ENCODE measurements around the gene PDCD2. TPM values are rescaled to one million over a fixed set of nuclear protein-coding genes. Genes with fewer than 3 reads are reported as not detected.

Gene PDCD2
- polyA plus RNA-seq, 1 donor (not counting 4 experiments of a cell fraction or from before 2014, with no cell fraction given), result 103 TPM

- Histone ChIP-seq H3K36me3 (ENCODE audit: control insufficient read depth in 2 of 2, extremely low read depth in 1 of 2, insufficient read depth in 2 of 2, low read length in 2 of 2) (peaks cover 12 to 16% of the 10 kb centered on the region in 2 experiments), H3K27me3 (ENCODE audit: control insufficient read depth, extremely low read depth, insufficient read depth, low read length) (no peaks in the 10 kb centered on the region), H3K9me3 (ENCODE audit: control insufficient read depth, low read depth, low read length) (no peaks in the 10 kb centered on the region), H3K9ac (ENCODE audit: control insufficient read depth, extremely low read depth, insufficient read depth, low read length) (peak overlapping the region; percentile 88), H3K4me2 (ENCODE audit: control insufficient read depth, extremely low read depth, insufficient read depth, low read depth, low read length) (peak overlapping the region; percentile 75), H3K9me1 (ENCODE audit: control insufficient read depth, extremely low read depth, insufficient read depth, low read length) (no peaks in the 10 kb centered on the region), H4K20me1 (ENCODE audit: control insufficient read depth, extremely low read depth, insufficient read depth, low read length) (no peaks in the 10 kb centered on the region), H3K27ac (ENCODE audit: control insufficient read depth, insufficient read depth, low read length) (peak overlapping the region; percentile 66), H3K4me3 (ENCODE audit: control insufficient read depth in 2 of 3, extremely low read depth in 1 of 3, insufficient read depth in 2 of 3, low read depth in 1 of 3, low read length in 3 of 3) (peak overlapping the region; percentile 88 to 98 (median 91)), H3K79me2 (ENCODE audit: control insufficient read depth, insufficient read depth, low read length) (peaks cover 30% of the 10 kb centered on the region), H3K4me1 (ENCODE audit: control insufficient read depth, extremely low read depth, insufficient read depth, low read length) (peaks cover 7% of the 10 kb centered on the region), H2AFZ (ENCODE audit: control insufficient read depth, low read length) (peak overlapping the region; percentile 80)
- dilution Hi-C loops (cut with MboI; ENCODE audit: extremely low pct_ligation_motif_present, low sequenced_read_pairs), result no loop called here
- TF ChIP-seq CTCF (optimal IDR thresholded peaks at IDR 0.05 in 1 of 3, IDR thresholded peaks at IDR 0.05 in 1 of 3, conservative IDR thresholded peaks at IDR 0.05 in 1 of 3; ENCODE audit: extremely low read depth in 1 of 3, insufficient read depth in 2 of 3, low read length in 3 of 3), result no peak
- no peak for TF ChIP-seq EZH2 (IDR thresholded peaks at IDR 0.05; ENCODE audit: low read length)
- no peak for DNase-seq (ENCODE audit: low read depth, low spot score)
- FAIRE-seq, result no peak
Measured at GRCh38 chr6:170583756-170584180, 669 bp downstream of the PDCD2 start.

GRCh38 chr6:170578909-170579308 is 5.5 kb downstream of the PDCD2 start:
- no peak for FAIRE-seq
- Histone ChIP-seq H3K4me2 (ENCODE audit: control insufficient read depth, extremely low read depth, insufficient read depth, low read depth, low read length) (no peak overlapping the region), H3K9me1 (ENCODE audit: control insufficient read depth, extremely low read depth, insufficient read depth, low read length) (no peaks in the 10 kb centered on the region), H3K27me3 (ENCODE audit: control insufficient read depth, extremely low read depth, insufficient read depth, low read length) (no peaks in the 10 kb centered on the region), H4K20me1 (ENCODE audit: control insufficient read depth, extremely low read depth, insufficient read depth, low read length) (no peaks in the 10 kb centered on the region), H3K4me1 (ENCODE audit: control insufficient read depth, extremely low read depth, insufficient read depth, low read length) (no peaks in the 10 kb centered on the region), H3K36me3 (ENCODE audit: control insufficient read depth in 2 of 2, extremely low read depth in 1 of 2, insufficient read depth in 2 of 2, low read length in 2 of 2) (peaks cover 16% of the 10 kb centered on the region in 2 experiments), H3K9me3 (ENCODE audit: control insufficient read depth, low read depth, low read length) (no peaks in the 10 kb centered on the region), H3K9ac (ENCODE audit: control insufficient read depth, extremely low read depth, insufficient read depth, low read length) (no peak overlapping the region), H2AFZ (ENCODE audit: control insufficient read depth, low read length) (no peak overlapping the region), H3K79me2 (ENCODE audit: control insufficient read depth, insufficient read depth, low read length) (peaks cover 22% of the 10 kb centered on the region), H3K27ac (ENCODE audit: control insufficient read depth, insufficient read depth, low read length) (no peak overlapping the region), H3K4me3 (ENCODE audit: control insufficient read depth in 2 of 3, extremely low read depth in 1 of 3, insufficient read depth in 2 of 3, low read depth in 1 of 3, low read length in 3 of 3) (no peak overlapping the region)
- dilution Hi-C loops (cut with MboI; ENCODE audit: extremely low pct_ligation_motif_present, low sequenced_read_pairs), result no loop called here
- TF ChIP-seq CTCF (optimal IDR thresholded peaks at IDR 0.05 in 1 of 3, IDR thresholded peaks at IDR 0.05 in 1 of 3, conservative IDR thresholded peaks at IDR 0.05 in 1 of 3; ENCODE audit: extremely low read depth in 1 of 3, insufficient read depth in 2 of 3, low read length in 3 of 3) (no peak), EZH2 (IDR thresholded peaks at IDR 0.05; ENCODE audit: low read length) (no peak)
- no peak for DNase-seq (ENCODE audit: low read depth, low spot score)

Data from keratinocyte (primary cell).